ENCODE measurements around the gene RABGAP1L. TPM values are rescaled to one million over a fixed set of nuclear protein-coding genes. Genes with fewer than 3 reads are reported as not detected.

RABGAP1L gene
- total and polyA plus RNA-seq, 12 donors: 13.0 to 167 (median 109) TPM

GRCh38 chr1:174723816-174724215, 564.5 kb downstream of the RABGAP1L start:
- H3K27ac ChIP-seq: no peak overlapping the region

GRCh38 chr1:174724219-174724618, 564.9 kb downstream of the RABGAP1L start:
- Histone ChIP-seq H3K4me3 (no peak overlapping the region), H3K36me3 (no peaks in the 10 kb centered on the region), H3K9me3 (peaks cover 0 to 6% (median 0%) of the 10 kb centered on the region in 11 donors), H3K27me3 (no peaks in the 10 kb centered on the region), H3K27ac (no peak overlapping the region), H3K4me1 (peaks cover 0 to 5% (median 0%) of the 10 kb centered on the region in 9 donors)
- intact Hi-C loops (cut with DNase I): loop anchor here in 2 of 10 donors (5.0 to 10.0 kb wide), 2 partner anchors 309 to 462 kb away; no protein-coding TSS in a partner anchor
- TF ChIP-seq, protein P1, sequence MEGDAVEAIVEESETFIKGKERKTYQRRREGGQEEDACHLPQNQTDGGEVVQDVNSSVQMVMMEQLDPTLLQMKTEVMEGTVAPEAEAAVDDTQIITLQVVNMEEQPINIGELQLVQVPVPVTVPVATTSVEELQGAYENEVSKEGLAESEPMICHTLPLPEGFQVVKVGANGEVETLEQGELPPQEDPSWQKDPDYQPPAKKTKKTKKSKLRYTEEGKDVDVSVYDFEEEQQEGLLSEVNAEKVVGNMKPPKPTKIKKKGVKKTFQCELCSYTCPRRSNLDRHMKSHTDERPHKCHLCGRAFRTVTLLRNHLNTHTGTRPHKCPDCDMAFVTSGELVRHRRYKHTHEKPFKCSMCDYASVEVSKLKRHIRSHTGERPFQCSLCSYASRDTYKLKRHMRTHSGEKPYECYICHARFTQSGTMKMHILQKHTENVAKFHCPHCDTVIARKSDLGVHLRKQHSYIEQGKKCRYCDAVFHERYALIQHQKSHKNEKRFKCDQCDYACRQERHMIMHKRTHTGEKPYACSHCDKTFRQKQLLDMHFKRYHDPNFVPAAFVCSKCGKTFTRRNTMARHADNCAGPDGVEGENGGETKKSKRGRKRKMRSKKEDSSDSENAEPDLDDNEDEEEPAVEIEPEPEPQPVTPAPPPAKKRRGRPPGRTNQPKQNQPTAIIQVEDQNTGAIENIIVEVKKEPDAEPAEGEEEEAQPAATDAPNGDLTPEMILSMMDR (IDR thresholded peaks at IDR 0.05): no peak
- no peak for ATAC-seq
- DNase-seq: no peak

More at GRCh38 chr1:174723816-174724215, 564.5 kb downstream of the RABGAP1L start:
- Histone ChIP-seq H3K36me3 (no peaks in the 10 kb centered on the region), H3K4me3 (no peak overlapping the region), H3K4me1 (peaks cover 0 to 5% (median 0%) of the 10 kb centered on the region in 9 donors), H3K27me3 (no peaks in the 10 kb centered on the region), H3K9me3 (peaks cover 0 to 6% (median 0%) of the 10 kb centered on the region in 11 donors)
- ATAC-seq (no peak), DNase-seq (no peak)
- TF ChIP-seq, protein P1 (IDR thresholded peaks at IDR 0.05): no peak
- intact Hi-C loops (cut with DNase I): loop anchor here in 2 of 10 donors (5.0 to 10.0 kb wide), 2 partner anchors 309 to 462 kb away; no protein-coding TSS in a partner anchor

DNA sequence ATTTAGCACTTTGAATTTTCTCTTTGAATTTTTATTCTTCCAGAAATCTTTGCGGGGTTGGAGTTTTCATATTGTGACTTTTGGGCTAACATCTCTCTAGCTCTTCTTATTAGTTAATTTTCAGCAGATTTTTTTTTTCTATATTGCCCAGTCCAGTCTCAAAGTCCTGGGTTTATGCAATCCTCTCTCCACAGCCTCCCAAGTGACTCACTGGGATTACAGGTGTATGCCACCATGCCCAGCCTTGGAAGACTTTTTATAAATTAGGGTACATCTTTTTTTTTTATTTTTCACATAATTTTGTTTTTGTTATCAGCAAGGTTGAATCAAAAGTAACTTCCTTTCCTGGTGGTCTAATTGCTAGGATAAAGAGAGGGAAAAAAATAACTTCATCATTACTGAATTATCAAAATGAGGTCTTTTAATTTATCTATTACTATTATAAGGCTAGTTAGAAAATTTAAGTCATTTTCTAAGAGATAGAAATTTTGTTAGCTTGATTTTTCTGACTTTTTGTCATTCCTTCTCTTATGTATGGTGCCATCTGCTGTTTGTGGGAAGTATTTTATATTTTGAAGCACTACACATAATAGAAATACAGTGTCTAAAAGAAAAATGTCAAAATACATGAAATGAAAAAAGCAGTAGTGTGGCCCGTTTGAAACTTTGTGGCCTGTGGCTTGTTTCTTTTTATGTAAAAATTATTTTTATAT, 567.0 kb downstream of the RABGAP1L start:
- H3K36me3 ChIP-seq: no peaks in the 10 kb centered on the region
- no peak for ATAC-seq
- H3K4me3 ChIP-seq: no peak overlapping the region
- H3K27ac ChIP-seq: no peak overlapping the region
- no peaks in the 10 kb centered on the region for H3K27me3 ChIP-seq
- intact Hi-C loops (cut with DNase I): loop anchor here in 4 of 10 donors (5.0 to 10.0 kb wide), 2 partner anchors 312 to 464 kb away; no protein-coding TSS in a partner anchor
- DNase-seq: no peak
- H3K4me1 ChIP-seq: peaks cover 0 to 2% (median 0%) of the 10 kb centered on the region in 9 donors
- TF ChIP-seq, protein P1 (IDR thresholded peaks at IDR 0.05): peak in 8 of 9 donors; percentile 27 to 73 (median 61)
- 65 to 69% methylated on average over 2 of the region's 2 CpGs for WGBS, 2 donors
- H3K9me3 ChIP-seq: no peaks in the 10 kb centered on the region

DNA sequence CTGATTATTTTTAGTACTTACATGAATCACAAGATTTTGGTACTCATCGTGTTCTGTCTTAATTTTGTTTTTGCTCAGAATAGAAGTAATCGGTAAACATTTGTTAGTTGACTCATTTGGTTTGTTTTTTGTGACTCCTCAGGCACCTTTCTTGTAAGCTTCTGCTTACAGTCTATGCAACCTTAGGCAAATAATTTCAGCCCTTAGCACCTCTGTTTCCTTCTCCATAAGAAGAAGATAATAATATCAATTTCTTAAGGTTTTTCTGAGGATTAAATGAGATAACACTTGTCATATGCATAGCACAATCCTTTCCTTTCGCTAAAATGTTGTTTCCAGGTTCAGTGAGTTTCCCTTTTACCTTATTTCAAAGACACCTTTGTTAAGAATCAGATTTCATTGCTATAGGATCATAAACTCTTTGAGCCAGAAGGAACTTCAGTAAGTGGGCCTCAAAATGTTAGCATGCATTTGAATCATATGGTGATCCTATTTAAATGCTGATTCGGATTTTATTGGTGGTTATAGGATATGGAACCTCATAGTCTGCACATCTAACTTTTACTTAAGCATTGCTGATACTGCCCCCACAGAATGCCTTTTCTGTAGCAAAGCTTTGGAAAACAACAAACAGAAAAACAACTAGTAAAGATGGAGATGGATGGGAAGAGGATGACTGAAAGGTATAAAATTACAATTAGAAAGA, 567.7 kb downstream of the RABGAP1L start:
- no peak overlapping the region for H3K27ac ChIP-seq
- TF ChIP-seq, protein P1 (IDR thresholded peaks at IDR 0.05): no peak

More for the DNA sequence above, 567.7 kb downstream of the RABGAP1L start:
- intact Hi-C loops (cut with DNase I): loop anchor here in 4 of 10 donors (5.0 to 10.0 kb wide), 2 partner anchors 312 to 465 kb away; no protein-coding TSS in a partner anchor
- 73 to 78% methylated on average over 4 of the region's 4 CpGs for WGBS, 2 donors
- no peaks in the 10 kb centered on the region for H3K27me3 ChIP-seq
- no peak for ATAC-seq
- no peaks in the 10 kb centered on the region for H3K36me3 ChIP-seq
- no peaks in the 10 kb centered on the region for H3K4me1 ChIP-seq
- no peak for DNase-seq
- H3K4me3 ChIP-seq: no peak overlapping the region
- no peaks in the 10 kb centered on the region for H3K9me3 ChIP-seq
